ENCODE measurements around the gene PKNOX2. TPM values are rescaled to one million over a fixed set of nuclear protein-coding genes. Genes with fewer than 3 reads are reported as not detected.

The PKNOX2 gene
- total RNA-seq, 3 donors from 2014 or later: 0.38 TPM; not detected in 2

DNA sequence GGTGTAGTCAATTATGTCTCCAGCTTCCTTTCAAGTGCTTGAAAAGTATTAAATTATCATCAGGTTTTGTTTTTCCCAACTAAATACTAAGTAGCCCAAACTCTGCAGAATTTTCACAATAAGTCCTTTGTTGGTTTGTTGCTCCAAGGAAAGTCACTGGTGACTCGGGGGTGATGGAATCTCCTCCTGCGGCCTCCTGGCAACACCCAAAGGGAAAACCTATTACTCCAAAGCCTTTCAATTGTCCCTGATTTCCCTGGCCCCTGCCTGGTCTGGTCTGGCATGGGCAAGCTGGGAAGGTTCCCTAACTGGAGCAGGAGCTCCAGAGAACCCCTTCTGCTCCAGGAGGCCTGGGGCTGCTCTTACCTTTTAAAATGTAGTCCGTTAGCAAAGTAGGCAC lies 283.6 kb downstream of the PKNOX2 start:
- Mint-ChIP-seq H3K9me3 (no peaks in the 10 kb centered on the region), H3K36me3 (ENCODE audit: insufficient read depth) (no peaks in the 10 kb centered on the region), H3K4me3 (no peak overlapping the region), H3K4me1 (ENCODE audit: low read depth) (peaks cover 4% of the 10 kb centered on the region), H3K27me3 (ENCODE audit: low read depth) (peaks cover 7% of the 10 kb centered on the region)
- no peak for ATAC-seq
- DNase-seq: no peak

DNA sequence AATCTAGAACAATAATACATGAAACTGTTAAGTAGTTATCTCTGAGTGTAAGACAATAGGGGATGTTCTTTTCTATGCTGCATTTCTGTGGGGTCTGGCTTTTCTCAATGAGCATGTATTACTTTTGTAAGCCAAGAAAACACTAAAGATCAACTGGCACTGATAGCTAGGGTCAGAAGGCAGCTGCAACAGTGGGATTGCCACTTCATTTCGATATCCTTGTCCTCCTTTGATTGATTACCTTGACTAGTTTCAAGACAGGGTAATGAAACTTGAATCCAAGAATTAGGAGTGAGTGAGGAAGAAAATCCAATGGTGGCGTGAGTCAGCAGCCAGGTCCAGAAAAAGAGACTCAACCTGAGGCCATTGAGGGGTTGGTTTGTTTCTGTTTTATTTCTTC lies 285.0 kb downstream of the PKNOX2 start:
- Mint-ChIP-seq H3K27me3 (ENCODE audit: low read depth) (peaks cover 3% of the 10 kb centered on the region), H3K9me3 (no peaks in the 10 kb centered on the region), H3K36me3 (ENCODE audit: insufficient read depth) (no peaks in the 10 kb centered on the region), H3K4me1 (ENCODE audit: low read depth) (peaks cover 4% of the 10 kb centered on the region), H3K4me3 (no peak overlapping the region)
- ATAC-seq (no peak), DNase-seq (no peak)

DNA sequence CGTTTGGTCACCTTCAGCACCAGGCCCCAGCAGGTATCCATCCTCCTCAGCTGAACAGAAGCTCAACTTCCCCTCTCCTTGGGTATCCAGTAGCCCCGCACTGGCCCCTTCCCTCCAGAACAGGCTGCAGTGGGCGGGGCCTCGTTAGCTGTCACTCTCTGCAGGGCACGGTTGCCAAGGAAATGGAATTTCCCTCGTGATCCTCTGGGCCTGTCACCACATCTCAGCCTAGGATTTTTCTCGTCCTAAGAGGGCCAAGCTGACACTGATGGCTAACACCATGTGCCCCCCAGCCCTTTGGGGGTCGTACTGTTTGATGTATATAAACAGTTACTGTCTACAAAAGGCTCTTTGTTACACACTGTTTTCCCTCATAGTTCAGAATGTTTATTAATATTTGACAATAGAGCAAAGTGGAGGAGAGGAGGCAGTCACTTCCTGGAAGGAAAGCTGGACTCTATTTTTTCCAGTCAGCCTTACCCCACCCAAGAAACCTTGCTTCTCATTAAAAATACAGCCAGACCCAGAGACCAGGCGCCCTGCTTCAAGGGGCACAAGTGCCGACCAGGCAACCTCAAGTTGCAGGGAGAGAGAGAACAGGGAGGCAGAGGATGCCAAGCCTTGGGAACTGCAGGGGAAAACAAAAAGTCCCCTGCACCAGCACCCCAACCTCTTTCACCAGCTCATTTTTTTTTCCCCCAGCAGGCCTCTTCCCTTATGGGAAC lies 287.0 kb downstream of the PKNOX2 start:
- Mint-ChIP-seq H3K4me3 (no peak overlapping the region), H3K4me1 (ENCODE audit: low read depth) (peaks cover 4% of the 10 kb centered on the region), H3K9me3 (no peaks in the 10 kb centered on the region), H3K36me3 (ENCODE audit: insufficient read depth) (no peaks in the 10 kb centered on the region), H3K27me3 (ENCODE audit: low read depth) (no peaks in the 10 kb centered on the region)
- DNase-seq (no peak), ATAC-seq (no peak)

DNA sequence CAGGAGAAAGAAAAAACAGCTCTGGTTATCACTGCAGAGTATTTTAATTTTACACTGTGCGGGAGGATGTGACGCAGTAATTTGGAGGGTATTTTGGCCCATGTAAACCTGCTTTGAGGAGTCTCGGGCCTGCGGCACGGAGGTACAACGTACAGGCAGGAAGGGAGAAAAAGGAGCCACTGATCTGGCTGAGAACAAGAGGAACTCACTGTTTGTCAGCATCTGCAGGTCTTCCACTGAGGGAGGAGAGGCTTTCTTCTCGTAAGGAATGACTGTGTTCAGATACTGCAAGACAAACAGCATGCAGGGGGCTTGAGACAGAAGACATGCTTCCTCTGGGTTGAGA lies 287.5 kb downstream of the PKNOX2 start:
- H3K27me3 Mint-ChIP-seq (ENCODE audit: low read depth): no peaks in the 10 kb centered on the region
- no peaks in the 10 kb centered on the region for H3K9me3 Mint-ChIP-seq
- no peaks in the 10 kb centered on the region for H3K36me3 Mint-ChIP-seq (ENCODE audit: insufficient read depth)
- DNase-seq: no peak
- H3K4me1 Mint-ChIP-seq (ENCODE audit: low read depth): peaks cover 4% of the 10 kb centered on the region
- H3K4me3 Mint-ChIP-seq: no peak overlapping the region
- no peak for ATAC-seq

DNA sequence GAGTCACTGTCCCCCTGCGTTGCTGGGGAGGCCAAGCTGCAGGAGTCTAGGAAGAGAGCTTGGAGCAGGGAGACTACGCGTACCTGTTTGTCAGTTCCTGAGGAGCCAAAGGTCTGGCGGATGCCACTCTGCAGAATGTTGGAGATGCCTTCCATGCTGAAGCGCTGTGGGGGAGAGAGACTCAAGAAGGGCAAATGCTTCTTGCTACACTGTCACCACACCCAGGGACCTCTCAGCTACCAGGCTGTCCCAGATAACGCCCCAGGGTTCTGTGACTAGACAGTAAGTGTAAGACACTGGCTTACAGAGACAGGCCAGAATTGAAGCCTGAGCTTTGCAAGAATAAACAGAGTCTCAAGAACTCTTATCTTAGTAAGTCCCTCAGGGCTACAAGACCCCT lies 289.5 kb downstream of the PKNOX2 start:
- Mint-ChIP-seq H3K9me3 (no peaks in the 10 kb centered on the region), H3K36me3 (ENCODE audit: insufficient read depth) (no peaks in the 10 kb centered on the region), H3K4me3 (no peak overlapping the region), H3K4me1 (ENCODE audit: low read depth) (peaks cover 4% of the 10 kb centered on the region), H3K27me3 (ENCODE audit: low read depth) (no peaks in the 10 kb centered on the region)
- ATAC-seq: no peak
- DNase-seq: no peak

DNA sequence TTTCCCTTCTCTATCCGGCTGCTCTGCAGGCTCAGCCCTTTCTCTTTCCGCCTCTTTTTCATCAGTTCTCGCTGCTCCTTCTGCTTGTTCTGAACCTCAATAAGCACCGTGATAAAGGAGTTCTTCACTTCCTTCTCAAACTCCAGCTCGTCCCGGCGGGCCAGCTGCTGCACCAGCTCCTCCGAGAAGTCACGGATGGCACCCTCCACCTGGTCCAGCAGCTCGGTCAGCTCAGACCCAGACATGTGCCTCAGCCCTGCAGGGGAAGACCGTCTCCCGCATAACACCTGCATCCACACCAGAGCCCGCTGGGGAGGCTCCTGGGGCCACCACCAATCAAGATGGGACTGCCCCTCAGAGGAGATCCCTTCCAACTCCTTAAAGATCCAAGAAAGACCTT lies 291.3 kb downstream of the PKNOX2 start:
- Mint-ChIP-seq H3K27me3 (ENCODE audit: low read depth) (no peaks in the 10 kb centered on the region), H3K36me3 (ENCODE audit: insufficient read depth) (no peaks in the 10 kb centered on the region), H3K4me3 (no peak overlapping the region), H3K9me3 (no peaks in the 10 kb centered on the region), H3K4me1 (ENCODE audit: low read depth) (peaks cover 4% of the 10 kb centered on the region)
- ATAC-seq (no peak), DNase-seq (no peak)

DNA sequence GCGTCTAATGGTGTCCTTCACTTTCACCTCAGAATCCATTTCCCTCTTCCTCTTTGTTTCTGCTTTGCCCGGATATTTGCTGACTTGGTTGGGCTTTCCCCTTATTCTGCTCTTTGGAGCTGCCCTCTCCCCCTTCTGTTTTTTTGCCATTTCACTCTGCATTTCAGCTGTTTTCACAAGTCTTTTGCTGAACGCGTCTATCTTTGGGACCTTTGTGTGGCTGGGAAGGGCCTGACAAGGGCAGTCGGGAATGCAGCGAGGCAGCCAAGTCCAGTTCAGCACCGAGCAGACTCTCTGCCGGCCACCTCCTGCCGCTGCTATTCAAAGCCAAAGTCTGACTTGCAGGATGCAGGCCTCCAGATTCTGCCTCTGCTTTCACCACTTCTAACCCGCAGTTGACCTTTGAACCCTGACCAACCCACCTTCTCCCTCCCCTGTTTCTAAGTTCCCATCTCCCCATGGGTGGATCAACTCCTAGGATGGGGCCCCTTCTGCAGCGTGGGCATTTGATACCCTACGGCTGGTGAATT lies 293.3 kb downstream of the PKNOX2 start:
- no peak overlapping the region for H3K4me3 Mint-ChIP-seq
- no peaks in the 10 kb centered on the region for H3K27me3 Mint-ChIP-seq (ENCODE audit: low read depth)
- no peaks in the 10 kb centered on the region for H3K9me3 Mint-ChIP-seq

DNA sequence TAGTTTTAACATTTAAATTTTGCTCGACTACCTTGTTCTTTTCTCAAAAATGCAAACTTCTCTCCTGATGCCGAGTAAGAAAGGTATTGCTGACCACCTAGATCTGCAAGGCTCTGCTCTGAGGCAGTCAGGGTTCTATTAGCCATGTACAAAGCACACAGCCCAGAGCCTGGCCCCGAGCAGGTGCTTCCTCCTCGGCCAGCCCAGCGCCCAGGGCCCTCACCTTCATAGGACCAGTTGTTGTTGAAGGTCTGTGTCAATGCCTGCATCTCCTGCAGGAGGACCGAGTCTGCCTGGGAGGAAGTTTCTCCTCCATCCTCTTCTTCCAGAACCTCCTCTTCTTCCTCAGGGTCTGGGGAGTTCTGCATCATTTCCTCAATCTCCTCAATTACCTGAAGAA lies 295.7 kb downstream of the PKNOX2 start:
- no peak for ATAC-seq
- H3K4me1 Mint-ChIP-seq (ENCODE audit: low read depth): no peaks in the 10 kb centered on the region

More for the DNA sequence above, 293.3 kb downstream of the PKNOX2 start:
- no peak for DNase-seq
- Mint-ChIP-seq H3K4me1 (ENCODE audit: low read depth) (no peaks in the 10 kb centered on the region), H3K36me3 (ENCODE audit: insufficient read depth) (no peaks in the 10 kb centered on the region)
- no peak for ATAC-seq

DNA sequence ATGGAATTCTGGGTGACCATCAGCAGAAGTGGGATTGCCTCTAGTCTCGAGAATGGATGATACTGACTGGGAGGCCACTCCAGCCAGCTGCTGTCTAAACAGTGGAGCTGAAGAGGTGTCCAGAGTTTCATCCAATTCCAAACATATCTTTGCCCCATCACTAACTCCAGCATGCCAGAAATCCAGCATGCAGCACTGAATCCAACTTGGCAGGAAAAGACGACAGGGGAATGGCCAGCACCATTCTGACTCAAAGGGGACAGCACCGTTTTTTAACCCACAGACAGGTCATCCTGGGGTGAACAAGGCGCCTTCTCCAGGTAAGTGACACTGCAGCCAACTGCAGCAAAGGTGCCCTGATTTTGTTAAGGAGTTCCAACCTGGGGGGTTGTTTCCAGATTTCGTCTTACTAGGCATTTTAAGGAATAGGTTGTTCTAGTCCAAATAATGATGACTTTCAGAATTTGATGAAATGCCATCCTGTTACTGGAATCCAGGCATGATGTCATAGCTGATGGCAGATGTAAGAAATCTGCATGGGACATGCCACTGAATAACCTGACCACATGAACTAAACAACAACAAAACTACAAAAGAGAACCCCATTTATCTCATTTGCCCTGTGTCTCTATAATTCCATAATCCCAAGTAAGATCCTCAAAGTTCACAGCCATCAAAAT lies 299.2 kb downstream of the PKNOX2 start:
- ATAC-seq: no peak
- Mint-ChIP-seq H3K36me3 (ENCODE audit: insufficient read depth) (no peaks in the 10 kb centered on the region), H3K4me3 (no peak overlapping the region), H3K27me3 (ENCODE audit: low read depth) (peaks cover 22% of the 10 kb centered on the region), H3K9me3 (no peaks in the 10 kb centered on the region), H3K4me1 (ENCODE audit: low read depth) (no peaks in the 10 kb centered on the region)
- no peak for DNase-seq

More for the DNA sequence above, 295.7 kb downstream of the PKNOX2 start:
- H3K4me3 Mint-ChIP-seq: no peak overlapping the region
- DNase-seq: no peak
- H3K9me3 Mint-ChIP-seq: no peaks in the 10 kb centered on the region
- H3K36me3 Mint-ChIP-seq (ENCODE audit: insufficient read depth): no peaks in the 10 kb centered on the region
- H3K27me3 Mint-ChIP-seq (ENCODE audit: low read depth): peaks cover 10% of the 10 kb centered on the region

DNA sequence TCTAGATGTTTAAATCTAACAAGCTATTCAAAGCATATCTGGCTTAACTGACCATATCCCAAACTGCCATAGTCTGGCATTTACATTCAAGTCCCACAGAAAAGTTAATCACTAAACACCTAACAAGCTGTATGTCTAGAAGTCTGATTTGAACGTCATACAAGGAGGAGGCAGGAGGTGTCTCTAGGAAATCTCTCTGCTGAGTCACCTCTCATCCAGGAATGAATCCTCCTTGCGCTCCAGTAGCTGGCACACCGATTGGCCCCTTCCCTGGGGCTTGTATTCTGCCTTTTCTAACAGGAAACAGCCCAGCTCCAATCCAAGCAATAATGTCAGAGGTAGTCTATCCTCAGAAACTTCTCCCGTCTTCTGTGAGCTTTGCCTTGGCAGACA lies 299.7 kb downstream of the PKNOX2 start:
- H3K36me3 Mint-ChIP-seq (ENCODE audit: insufficient read depth): no peaks in the 10 kb centered on the region
- no peaks in the 10 kb centered on the region for H3K9me3 Mint-ChIP-seq
- H3K4me1 Mint-ChIP-seq (ENCODE audit: low read depth): no peaks in the 10 kb centered on the region
- no peak for DNase-seq
- no peak for ATAC-seq
- H3K4me3 Mint-ChIP-seq: no peak overlapping the region
- peaks cover 22% of the 10 kb centered on the region for H3K27me3 Mint-ChIP-seq (ENCODE audit: low read depth)

DNA sequence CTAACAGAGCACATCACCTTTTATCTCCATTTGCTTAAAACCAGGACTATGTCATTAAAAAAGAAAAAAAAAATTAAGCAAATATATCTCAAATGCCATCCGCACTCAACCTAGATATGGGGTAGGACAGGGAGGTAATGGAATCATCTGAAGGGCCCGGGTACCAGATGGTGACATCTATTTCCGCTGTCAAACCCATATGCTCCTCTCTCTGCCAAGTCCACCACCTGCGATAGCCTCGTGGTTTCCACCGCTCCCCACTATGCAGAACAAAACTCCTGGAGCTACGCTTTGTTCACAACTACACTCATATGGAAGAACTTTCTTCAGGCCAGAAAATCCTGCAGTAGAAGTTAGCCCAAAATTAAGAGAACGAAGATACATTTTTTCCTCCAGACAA lies 300.1 kb downstream of the PKNOX2 start:
- DNase-seq (no peak), ATAC-seq (no peak)
- peaks cover 22% of the 10 kb centered on the region for H3K27me3 Mint-ChIP-seq (ENCODE audit: low read depth)
- no peaks in the 10 kb centered on the region for H3K9me3 Mint-ChIP-seq
- no peak overlapping the region for H3K4me3 Mint-ChIP-seq
- no peaks in the 10 kb centered on the region for H3K4me1 Mint-ChIP-seq (ENCODE audit: low read depth)
- no peaks in the 10 kb centered on the region for H3K36me3 Mint-ChIP-seq (ENCODE audit: insufficient read depth)

DNA sequence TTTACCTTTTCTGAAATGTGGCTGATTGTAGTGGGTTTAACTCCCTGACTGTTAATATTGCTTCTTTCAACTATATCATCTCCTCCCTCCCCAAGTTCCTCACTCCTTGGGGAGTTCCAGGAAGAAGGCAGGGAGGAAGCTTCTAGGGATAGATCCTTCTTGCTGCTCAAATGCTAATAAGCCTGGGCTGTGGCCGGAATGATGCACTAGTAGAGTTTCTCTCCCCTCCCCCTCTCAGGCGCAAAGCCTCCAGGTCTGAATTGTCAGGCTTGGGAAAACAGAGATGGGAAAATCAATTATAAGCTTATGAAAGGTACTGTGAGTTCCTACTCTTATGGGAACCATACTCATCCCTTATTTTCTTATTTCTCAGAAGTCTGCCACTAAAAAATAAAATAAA lies 300.7 kb downstream of the PKNOX2 start:
- H3K4me1 Mint-ChIP-seq (ENCODE audit: low read depth): no peaks in the 10 kb centered on the region
- ATAC-seq (no peak), DNase-seq (no peak)
- H3K36me3 Mint-ChIP-seq (ENCODE audit: insufficient read depth): no peaks in the 10 kb centered on the region
- no peak overlapping the region for H3K4me3 Mint-ChIP-seq
- H3K9me3 Mint-ChIP-seq: no peaks in the 10 kb centered on the region
- H3K27me3 Mint-ChIP-seq (ENCODE audit: low read depth): peaks cover 22% of the 10 kb centered on the region

DNA sequence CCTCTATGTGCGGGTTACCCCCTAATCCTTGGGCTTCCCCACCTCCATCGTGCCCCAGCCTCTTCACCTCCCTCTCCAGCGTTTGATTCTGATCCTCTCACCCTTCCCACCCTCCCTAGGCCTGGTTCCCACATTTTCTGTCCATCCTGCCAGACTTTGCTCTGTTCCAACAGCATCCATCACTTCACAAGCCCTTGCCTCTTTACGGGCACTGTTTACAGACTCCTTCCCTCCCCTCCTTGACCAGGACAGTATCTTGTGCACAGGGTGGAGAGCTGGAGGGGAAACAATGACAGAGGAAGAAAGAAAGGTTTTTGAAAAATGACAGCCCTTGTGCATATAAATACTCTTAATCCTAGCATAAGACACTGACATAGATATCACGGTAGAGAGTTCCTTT lies 301.1 kb downstream of the PKNOX2 start:
- Mint-ChIP-seq H3K36me3 (ENCODE audit: insufficient read depth) (no peaks in the 10 kb centered on the region), H3K9me3 (no peaks in the 10 kb centered on the region), H3K4me3 (no peak overlapping the region), H3K4me1 (ENCODE audit: low read depth) (no peaks in the 10 kb centered on the region), H3K27me3 (ENCODE audit: low read depth) (peaks cover 22% of the 10 kb centered on the region)
- no peak for ATAC-seq
- DNase-seq: no peak

DNA sequence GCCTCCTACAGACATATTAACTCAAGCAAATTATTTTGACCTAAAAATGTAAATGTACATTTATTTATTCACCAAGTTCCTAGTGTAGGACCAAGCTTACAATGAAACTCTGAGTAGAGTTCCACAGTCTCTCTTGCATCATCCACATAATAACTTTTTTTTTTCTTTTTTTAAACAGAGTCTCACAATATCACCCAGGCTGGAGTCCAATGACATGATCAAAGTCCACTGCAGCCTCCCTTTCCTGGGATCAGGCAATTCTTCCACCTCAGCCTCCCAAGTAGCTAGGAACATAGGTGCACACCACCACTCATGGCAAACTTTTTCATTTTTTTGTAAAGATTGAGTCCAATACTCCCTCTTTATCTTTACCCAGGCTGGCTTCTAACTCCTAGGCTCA lies 303.5 kb downstream of the PKNOX2 start:
- H3K27me3 Mint-ChIP-seq (ENCODE audit: low read depth): peaks cover 22% of the 10 kb centered on the region
- no peaks in the 10 kb centered on the region for H3K9me3 Mint-ChIP-seq
- no peaks in the 10 kb centered on the region for H3K4me1 Mint-ChIP-seq (ENCODE audit: low read depth)
- no peak overlapping the region for H3K4me3 Mint-ChIP-seq
- H3K36me3 Mint-ChIP-seq (ENCODE audit: insufficient read depth): no peaks in the 10 kb centered on the region
- ATAC-seq (no peak), DNase-seq (no peak)

DNA sequence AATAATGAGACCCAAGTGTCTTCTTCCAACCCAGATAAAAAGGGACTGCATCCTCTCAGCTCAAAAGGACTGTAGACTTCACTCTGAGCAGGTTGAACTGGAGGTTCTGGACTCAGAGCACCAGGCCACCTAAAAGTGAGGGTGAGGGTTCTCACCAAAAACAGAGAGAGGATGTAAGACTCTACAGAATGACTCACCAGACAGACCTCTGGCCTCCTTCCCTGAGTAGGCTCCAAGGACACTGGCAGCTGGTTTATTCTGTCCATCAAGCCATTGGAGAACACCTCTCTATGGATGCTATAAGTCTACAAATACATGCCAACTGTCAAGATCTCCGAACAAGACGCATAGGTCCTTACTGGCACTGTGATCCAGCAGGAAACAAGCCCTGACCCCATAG lies 304.3 kb downstream of the PKNOX2 start:
- DNase-seq (no peak), ATAC-seq (no peak)
- Mint-ChIP-seq H3K4me3 (no peak overlapping the region), H3K27me3 (ENCODE audit: low read depth) (peaks cover 18% of the 10 kb centered on the region), H3K36me3 (ENCODE audit: insufficient read depth) (no peaks in the 10 kb centered on the region), H3K4me1 (ENCODE audit: low read depth) (no peaks in the 10 kb centered on the region), H3K9me3 (no peaks in the 10 kb centered on the region)
